ENCODE results near the gene ZNF777. TPM values are rescaled to one million over a fixed set of nuclear protein-coding genes. Genes with fewer than 3 reads are reported as not detected.
A peak's percentile ranks its signal among the peaks of the same experiment; 100 is the strongest.

ZNF777 gene
- total RNA-seq, 1 experiment from 2014 or later = 17.4 TPM

DNA sequence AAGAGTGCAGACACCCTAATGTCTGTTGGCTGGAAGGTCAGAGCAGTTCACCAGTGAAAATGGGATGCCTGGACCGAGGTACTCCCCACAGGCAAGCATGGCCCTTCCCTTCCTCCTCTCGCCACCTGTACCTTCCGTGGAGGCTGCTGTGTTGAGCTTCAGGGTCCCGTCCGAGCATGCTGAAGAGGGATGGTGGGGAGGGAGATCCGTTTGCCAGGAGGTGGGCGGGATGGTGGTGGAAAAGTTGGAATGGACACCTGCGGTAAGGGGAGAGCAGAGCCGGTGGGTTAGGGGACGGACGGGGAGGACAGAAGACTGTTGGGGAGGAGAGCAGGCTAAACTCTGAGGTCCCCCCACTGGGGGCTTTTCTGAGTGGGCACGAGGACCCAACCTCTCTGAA, 15.9 kb upstream of the ZNF777 start:
- peaks cover 10% of the 10 kb centered on the region; the same call in 1 of the 2 replicates for H3K9me3 ChIP-seq (ENCODE audit: control insufficient read depth, insufficient read depth, low read depth, low read length)
- DNase-seq (ENCODE audit: low read depth, low spot score) (no peak), ATAC-seq (0 out of 2 replicates have a peak, but pooled peaks have one; percentile 45)
- no peaks in the 10 kb centered on the region for H3K27me3 ChIP-seq (ENCODE audit: control insufficient read depth, insufficient read depth, low read length)
- TF ChIP-seq REST (IDR thresholded peaks at IDR 0.05; ENCODE audit: insufficient read depth in 1 of 2, low read depth in 2 of 2, low read length in 1 of 2) (no peak), POLR2AphosphoS5 (IDR thresholded peaks at IDR 0.05; ENCODE audit: low read depth, low read length) (no peak), SIN3A (IDR thresholded peaks at IDR 0.05; ENCODE audit: borderline replicate concordance, insufficient read depth, low read depth, low read length) (no peak), TCF7L2 (IDR thresholded peaks at IDR 0.05; ENCODE audit: low read depth, low read length) (no peak)
- TF ChIP-seq, protein P1, sequence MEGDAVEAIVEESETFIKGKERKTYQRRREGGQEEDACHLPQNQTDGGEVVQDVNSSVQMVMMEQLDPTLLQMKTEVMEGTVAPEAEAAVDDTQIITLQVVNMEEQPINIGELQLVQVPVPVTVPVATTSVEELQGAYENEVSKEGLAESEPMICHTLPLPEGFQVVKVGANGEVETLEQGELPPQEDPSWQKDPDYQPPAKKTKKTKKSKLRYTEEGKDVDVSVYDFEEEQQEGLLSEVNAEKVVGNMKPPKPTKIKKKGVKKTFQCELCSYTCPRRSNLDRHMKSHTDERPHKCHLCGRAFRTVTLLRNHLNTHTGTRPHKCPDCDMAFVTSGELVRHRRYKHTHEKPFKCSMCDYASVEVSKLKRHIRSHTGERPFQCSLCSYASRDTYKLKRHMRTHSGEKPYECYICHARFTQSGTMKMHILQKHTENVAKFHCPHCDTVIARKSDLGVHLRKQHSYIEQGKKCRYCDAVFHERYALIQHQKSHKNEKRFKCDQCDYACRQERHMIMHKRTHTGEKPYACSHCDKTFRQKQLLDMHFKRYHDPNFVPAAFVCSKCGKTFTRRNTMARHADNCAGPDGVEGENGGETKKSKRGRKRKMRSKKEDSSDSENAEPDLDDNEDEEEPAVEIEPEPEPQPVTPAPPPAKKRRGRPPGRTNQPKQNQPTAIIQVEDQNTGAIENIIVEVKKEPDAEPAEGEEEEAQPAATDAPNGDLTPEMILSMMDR (IDR thresholded peaks at IDR 0.05) = no peak
- no peaks in the 10 kb centered on the region for H3K4me1 ChIP-seq (ENCODE audit: control insufficient read depth, insufficient read depth, low read length)
- no peak overlapping the region for H3K4me3 ChIP-seq (ENCODE audit: low read depth in 2 of 2, low read length in 2 of 2)
- POLR2A ChIA-PET = no interaction called here
- in situ Hi-C loops (cut with HindIII; ENCODE audit: low pct_unique_long_range_greater_than_20kb, low sequenced_read_pairs) (no loop called here), intact Hi-C loops (cut with micrococcal nuclease; ENCODE audit: unreplicated experiment) (no loop called here)
- CTCF ChIA-PET = no interaction called here
- H3K27ac ChIP-seq (ENCODE audit: low read length) = no peak overlapping the region
- H3K36me3 ChIP-seq (ENCODE audit: control insufficient read depth, insufficient read depth, low read length) = peaks cover 11% of the 10 kb centered on the region
- BruUV-seq (replicated peaks) = no TSS peak

DNA sequence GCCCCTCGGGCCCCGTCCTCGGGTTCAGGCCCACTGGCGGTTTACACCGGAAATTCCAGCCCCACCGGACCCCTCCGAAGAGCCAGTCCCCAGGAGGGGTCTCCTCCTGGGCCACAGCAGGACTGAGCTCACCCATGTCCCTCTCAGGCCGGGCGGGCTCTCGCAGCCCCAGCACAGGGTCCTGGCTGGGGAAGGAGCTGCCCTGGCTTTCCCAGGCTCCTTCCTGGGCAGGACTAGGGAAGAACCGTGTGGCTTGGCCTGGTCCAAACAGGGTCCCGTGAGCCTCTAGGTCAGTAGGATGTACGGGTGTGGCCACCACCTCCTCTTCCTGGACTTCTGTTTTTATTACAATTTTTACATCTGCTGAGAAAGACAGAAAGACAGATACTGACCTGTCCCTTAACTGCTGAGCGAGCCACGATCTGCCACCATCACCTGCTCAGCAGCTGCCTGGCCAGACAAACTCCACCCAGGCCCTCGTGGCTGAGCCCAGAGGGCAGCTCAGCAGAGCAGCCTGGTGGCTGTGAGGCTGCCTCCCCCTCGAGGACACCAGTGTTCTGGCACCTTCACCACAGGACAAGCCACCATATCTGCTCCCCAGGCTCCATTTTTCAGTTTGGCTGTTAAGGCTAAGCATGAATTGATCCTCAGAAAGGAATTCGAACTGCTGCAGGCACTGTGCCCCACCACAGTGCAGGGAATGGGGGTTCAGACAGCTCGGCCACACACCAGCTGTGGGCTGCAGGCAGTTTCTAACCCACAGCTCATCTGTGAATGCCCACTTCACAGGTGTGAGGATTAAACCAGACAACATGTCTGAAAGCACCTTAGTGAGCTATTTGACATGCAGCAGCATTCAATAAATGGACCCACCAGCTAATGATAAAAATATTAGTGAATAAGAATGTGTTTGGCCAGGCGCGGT, 14.5 kb upstream of the ZNF777 start:
- intact Hi-C loops (cut with micrococcal nuclease; ENCODE audit: unreplicated experiment) = no loop called here
- CTCF ChIA-PET = interaction anchor here (0.6 kb wide), 1 partner anchor 326 kb away, joined by 5 read pairs; no protein-coding TSS in a partner anchor

More for the DNA sequence above, 14.5 kb upstream of the ZNF777 start:
- 0 out of 2 replicates have a peak, but pooled peaks have one; percentile 47 for ATAC-seq
- Histone ChIP-seq H3K4me1 (ENCODE audit: control insufficient read depth, insufficient read depth, low read length) (no peaks in the 10 kb centered on the region), H3K36me3 (ENCODE audit: control insufficient read depth, insufficient read depth, low read length) (peaks cover 11% of the 10 kb centered on the region), H3K27ac (ENCODE audit: low read length) (no peak overlapping the region), H3K4me3 (ENCODE audit: low read depth in 2 of 2, low read length in 2 of 2) (no peak overlapping the region), H3K9me3 (ENCODE audit: control insufficient read depth, insufficient read depth, low read depth, low read length) (peaks cover 10% of the 10 kb centered on the region; the same call in 1 of the 2 replicates), H3K27me3 (ENCODE audit: control insufficient read depth, insufficient read depth, low read length) (no peaks in the 10 kb centered on the region)
- BruUV-seq (replicated peaks) = no TSS peak
- in situ Hi-C loops (cut with HindIII; ENCODE audit: low pct_unique_long_range_greater_than_20kb, low sequenced_read_pairs) = no loop called here
- POLR2A ChIA-PET = no interaction called here
- no peak for DNase-seq (ENCODE audit: low read depth, low spot score)
- TF ChIP-seq SIN3A (IDR thresholded peaks at IDR 0.05; ENCODE audit: borderline replicate concordance, insufficient read depth, low read depth, low read length) = no peak
- TF ChIP-seq POLR2AphosphoS5 (IDR thresholded peaks at IDR 0.05; ENCODE audit: low read depth, low read length) = no peak
- no peak for TF ChIP-seq REST (IDR thresholded peaks at IDR 0.05; ENCODE audit: insufficient read depth in 1 of 2, low read depth in 2 of 2, low read length in 1 of 2)
- TF ChIP-seq TCF7L2 (IDR thresholded peaks at IDR 0.05; ENCODE audit: low read depth, low read length) = no peak
- TF ChIP-seq, protein P1 (IDR thresholded peaks at IDR 0.05) = no peak

Measured in Panc1 (cell line).